ENCODE results near the gene FBXO2.

The FBXO2 gene

GRCh38 chr1:11682799-11683198 lies 28.6 kb upstream of the FBXO2 start:
- no peak for DNase-seq
- intact Hi-C loops (cut with DNase I), result loop anchor here (2.0 kb wide), 1 partner anchor 38 kb away; no protein-coding TSS in a partner anchor

- DNase-seq, result no peak
- intact Hi-C loops (cut with DNase I), result loop anchor here (2.0 kb wide), 1 partner anchor 38 kb away; no protein-coding TSS in a partner anchor
Observed at GRCh38 chr1:11682287-11682771, 28.1 kb upstream of the FBXO2 start.

- intact Hi-C loops (cut with DNase I), result loop anchor here (1.0 kb wide), 1 partner anchor 20 kb away; no protein-coding TSS in a partner anchor
- DNase-seq, result peak; percentile 82 to 98 (median 87)
Observed at GRCh38 chr1:11681071-11681771, 27.0 kb upstream of the FBXO2 start, which contains the start of gene MAD2L2. Gene MAD2L2, minus strand, starts transcription at chr1:11681148. Its CDS starts 547 bp downstream, at chr1:11680601.

GRCh38 chr1:11680270-11681070 lies 26.2 kb upstream of the FBXO2 start:
- intact Hi-C loops (cut with DNase I), result loop anchor here (1.0 kb wide), 1 partner anchor 21 kb away; no protein-coding TSS in a partner anchor
- DNase-seq, result peak in 1 of 10 donors; percentile 28

- intact Hi-C loops (cut with DNase I), result no loop called here
- DNase-seq, result no peak
Observed at GRCh38 chr1:11678442-11678841, 24.2 kb upstream of the FBXO2 start.

GRCh38 chr1:11676386-11677103 lies 22.3 kb upstream of the FBXO2 start:
- peak in 1 of 10 donors; percentile 11 for DNase-seq
- intact Hi-C loops (cut with DNase I), result loop anchor here (1.0 kb wide), 1 partner anchor 44 kb away; no protein-coding TSS in a partner anchor

GRCh38 chr1:11675325-11675724 lies 21.1 kb upstream of the FBXO2 start:
- DNase-seq, result peak in 1 of 10 donors; percentile 28
- intact Hi-C loops (cut with DNase I), result no loop called here

GRCh38 chr1:11674488-11674887 lies 20.3 kb upstream of the FBXO2 start:
- intact Hi-C loops (cut with DNase I), result no loop called here
- peak in 1 of 10 donors; percentile 24 for DNase-seq

GRCh38 chr1:11673089-11673769 lies 19.0 kb upstream of the FBXO2 start:
- intact Hi-C loops (cut with DNase I), result no loop called here
- peak in 1 of 10 donors; percentile 48 for DNase-seq

GRCh38 chr1:11671544-11672286 lies 17.5 kb upstream of the FBXO2 start:
- intact Hi-C loops (cut with DNase I), result no loop called here
- DNase-seq, result no peak

- DNase-seq, result no peak
- intact Hi-C loops (cut with DNase I), result no loop called here
Observed at GRCh38 chr1:11671205-11671543, 16.9 kb upstream of the FBXO2 start.

- intact Hi-C loops (cut with DNase I), result no loop called here
- no peak for DNase-seq
Observed at GRCh38 chr1:11670747-11671146, 16.5 kb upstream of the FBXO2 start.

GRCh38 chr1:11668516-11668915 lies 14.3 kb upstream of the FBXO2 start:
- intact Hi-C loops (cut with DNase I), result no loop called here
- peak in 1 of 10 donors; percentile 63 for DNase-seq

GRCh38 chr1:11664336-11665065 lies 10.3 kb upstream of the FBXO2 start:
- intact Hi-C loops (cut with DNase I), result no loop called here
- DNase-seq, result peak in 2 of 10 donors; percentile 89

- no peak for DNase-seq
- intact Hi-C loops (cut with DNase I), result no loop called here
Observed at GRCh38 chr1:11661103-11661502, 6.9 kb upstream of the FBXO2 start.

GRCh38 chr1:11659748-11660147 lies 5.5 kb upstream of the FBXO2 start:
- intact Hi-C loops (cut with DNase I), result loop anchor here (10.0 kb wide), 1 partner anchor 145 kb away; the partner anchor contains the start of genes CLCN6 and MTHFR
- no peak for DNase-seq

GRCh38 chr1:11658542-11658941 lies 4.3 kb upstream of the FBXO2 start:
- intact Hi-C loops (cut with DNase I), result loop anchor here (10.0 kb wide), 1 partner anchor 146 kb away; the partner anchor contains the start of genes CLCN6 and MTHFR
- DNase-seq, result no peak

GRCh38 chr1:11657654-11658053 lies 3.4 kb upstream of the FBXO2 start:
- intact Hi-C loops (cut with DNase I), result loop anchor here (10.0 kb wide), 1 partner anchor 147 kb away; the partner anchor contains the start of genes CLCN6 and MTHFR
- DNase-seq, result no peak
